Jurkat, Clone E6-1 (cell line): ENCODE results near the gene VEGFA.

Source experiments
- DNase-seq: peaks from one replicate; pipeline ENCODE4 v3.0.0-alpha.2; 2011; ENCODE audit warnings: low read depth, low spot score
- H3K4me3 ChIP-seq: 2 replicates; pipeline ENCODE4 v1.5.1; 2011; ENCODE audit warnings: mild to moderate bottlenecking, low read length, control low read depth, moderate library complexity

VEGFA gene

DNA sequence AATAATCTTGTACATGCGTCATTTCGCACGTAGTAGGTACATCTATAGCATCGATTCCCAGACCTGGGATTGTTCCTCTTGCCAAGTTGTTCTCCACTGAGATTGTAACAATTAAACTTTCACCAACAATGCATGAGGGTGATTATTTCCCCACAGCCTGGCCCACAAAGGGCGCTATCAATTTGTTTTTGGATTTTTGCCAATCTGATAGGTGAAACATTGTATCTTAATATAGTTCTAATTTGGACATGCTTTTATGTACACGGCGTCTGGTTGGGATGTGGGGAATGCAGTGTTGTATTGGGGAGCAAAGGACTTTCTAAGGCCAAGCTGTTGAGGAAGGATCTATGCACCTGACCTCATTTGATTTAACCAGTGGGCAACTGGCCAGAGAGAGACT, 59.5 kb downstream of the VEGFA start:
- no peak overlapping the region for H3K4me3 ChIP-seq
- DNase-seq = no peak

- no peak for DNase-seq
- no peak overlapping the region for H3K4me3 ChIP-seq
Observed at GRCh38 chr6:43830775-43831174, 60.8 kb downstream of the VEGFA start.

- no peak for DNase-seq
- no peak overlapping the region for H3K4me3 ChIP-seq
Observed at GRCh38 chr6:43831191-43831590, 61.2 kb downstream of the VEGFA start.

DNA sequence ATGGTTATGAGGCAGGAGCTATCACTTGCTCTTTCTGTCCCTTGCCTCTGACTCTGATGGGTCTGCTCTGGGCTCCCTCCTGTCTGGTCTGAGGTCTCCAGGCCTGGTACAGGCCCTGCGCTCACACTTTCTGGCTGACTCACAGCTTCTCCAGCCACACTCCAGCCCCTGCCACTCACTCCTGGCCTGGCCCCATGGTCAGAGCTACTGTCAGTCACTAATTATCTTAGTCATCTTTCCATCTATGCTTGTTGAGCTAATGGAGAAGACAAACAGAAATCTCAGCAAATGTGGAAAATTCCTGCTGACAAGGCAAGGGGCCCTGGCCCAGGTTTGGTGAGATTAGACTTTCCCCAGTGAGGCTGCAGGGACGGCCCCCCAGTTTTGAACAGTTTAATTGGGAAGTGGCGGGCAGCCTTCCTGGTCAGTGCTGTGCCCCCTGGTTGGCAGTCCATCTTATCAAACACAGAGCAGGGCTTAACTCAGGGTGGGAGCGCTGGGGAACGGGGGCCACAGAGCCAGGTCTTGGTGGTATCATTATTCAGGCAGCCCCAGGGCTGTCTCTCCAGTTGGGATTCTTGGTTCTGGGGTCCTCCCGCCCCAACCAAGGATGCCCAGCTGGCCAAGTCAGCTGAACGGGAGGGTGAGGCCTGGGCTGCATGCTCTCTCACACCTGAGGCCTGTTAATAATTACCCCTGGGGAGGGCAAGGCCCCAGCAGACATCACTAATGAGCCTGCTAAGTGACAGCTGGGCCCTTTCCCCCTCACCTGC, 63.4 kb downstream of the VEGFA start:
- no peak for DNase-seq
- no peak overlapping the region for H3K4me3 ChIP-seq

- no peak for DNase-seq
- no peak overlapping the region for H3K4me3 ChIP-seq
Observed at GRCh38 chr6:43833996-43834390, 64.0 kb downstream of the VEGFA start.

DNA sequence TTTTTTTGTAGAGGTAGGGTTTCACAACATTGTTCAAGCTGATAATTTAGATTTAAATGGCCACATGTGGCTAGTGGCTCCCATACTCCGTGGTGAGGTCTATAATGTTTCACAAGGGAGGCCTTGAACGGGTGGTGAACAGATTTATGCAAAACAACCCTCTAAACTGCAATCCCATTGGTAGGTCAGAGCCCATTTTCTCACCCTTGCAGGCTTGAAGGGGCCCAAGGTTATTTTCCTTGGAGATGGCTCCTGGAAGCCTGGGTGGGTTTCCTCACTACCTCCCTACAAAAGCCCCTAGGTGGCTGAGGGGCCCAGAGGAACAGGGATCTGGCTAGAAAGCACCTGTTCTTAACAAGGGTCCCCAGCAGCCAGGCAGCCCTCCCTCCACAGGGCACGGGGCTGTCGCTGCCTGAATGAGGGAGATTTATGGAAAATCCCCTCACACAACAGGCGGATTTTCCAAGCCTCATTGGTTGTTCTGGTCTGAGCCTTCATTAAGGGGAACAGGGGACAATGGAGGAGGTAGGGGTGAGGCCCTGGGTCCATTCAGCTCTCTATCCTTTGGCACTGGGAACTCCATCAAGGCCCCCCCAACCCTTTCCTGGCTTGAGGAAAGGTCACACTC, 64.6 kb downstream of the VEGFA start:
- H3K4me3 ChIP-seq = no peak overlapping the region
- no peak for DNase-seq

DNA sequence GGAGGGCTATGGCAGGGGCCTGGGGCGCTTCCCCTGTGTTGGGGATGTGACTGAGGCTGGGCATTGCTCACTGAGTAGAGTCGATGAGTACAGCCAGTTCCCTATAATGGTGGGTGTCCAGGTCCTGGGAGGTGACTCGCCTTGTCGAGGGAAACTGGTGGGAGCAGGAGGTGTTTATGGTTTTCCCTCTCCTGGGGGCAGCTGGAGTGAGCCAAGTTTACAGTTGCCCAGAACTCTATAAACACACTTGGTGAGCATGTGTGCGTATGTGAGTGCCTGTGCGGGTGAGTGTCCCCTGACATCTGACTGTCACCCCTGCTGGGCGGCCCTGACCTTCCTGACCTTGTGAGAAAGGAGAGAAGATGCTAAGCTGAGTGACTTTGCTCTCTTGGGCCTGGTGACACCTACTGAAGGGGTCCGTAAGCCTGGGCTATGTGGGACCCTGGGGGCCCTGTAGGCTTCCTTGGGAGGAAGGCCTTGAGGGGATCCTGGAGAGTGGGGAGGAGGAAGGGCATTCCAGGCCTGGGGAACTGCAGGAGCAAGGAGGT, 65.9 kb downstream of the VEGFA start:
- DNase-seq = no peak
- no peak overlapping the region for H3K4me3 ChIP-seq
